Upper lobe of left lung (tissue), 4 donors: ENCODE measurements around the gene ARHGEF39.

Experiments used
- POLR2A ChIP-seq, 4 donors: fragments of 450-650 bp; IDR thresholded peaks; one replicate each; pipeline ENCODE4 v1.5.1; 2016 to 2017; ENCODE audit warnings: antibody characterized with exemption in 4 of 4, mild to moderate bottlenecking in 2 of 4
- POLR2AphosphoS5 ChIP-seq, 2 donors: sonication (generic); formaldehyde crosslinking; IDR thresholded peaks; one replicate each; pipeline ENCODE4 v1.5.1; 2017; ENCODE audit warnings: antibody characterized with exemption in 2 of 2
- TF ChIP-seq, protein P1 (sequence below), 6 experiments: fragments of 450-650 bp in 4 of 6; fragments of 200-600 bp in 2 of 6; sonication (generic) in 2 of 6; IDR thresholded peaks; one replicate each; pipeline ENCODE4 v1.5.1; 2016 to 2019; ENCODE audit warnings: antibody characterized with exemption in 6 of 6

DNA sequence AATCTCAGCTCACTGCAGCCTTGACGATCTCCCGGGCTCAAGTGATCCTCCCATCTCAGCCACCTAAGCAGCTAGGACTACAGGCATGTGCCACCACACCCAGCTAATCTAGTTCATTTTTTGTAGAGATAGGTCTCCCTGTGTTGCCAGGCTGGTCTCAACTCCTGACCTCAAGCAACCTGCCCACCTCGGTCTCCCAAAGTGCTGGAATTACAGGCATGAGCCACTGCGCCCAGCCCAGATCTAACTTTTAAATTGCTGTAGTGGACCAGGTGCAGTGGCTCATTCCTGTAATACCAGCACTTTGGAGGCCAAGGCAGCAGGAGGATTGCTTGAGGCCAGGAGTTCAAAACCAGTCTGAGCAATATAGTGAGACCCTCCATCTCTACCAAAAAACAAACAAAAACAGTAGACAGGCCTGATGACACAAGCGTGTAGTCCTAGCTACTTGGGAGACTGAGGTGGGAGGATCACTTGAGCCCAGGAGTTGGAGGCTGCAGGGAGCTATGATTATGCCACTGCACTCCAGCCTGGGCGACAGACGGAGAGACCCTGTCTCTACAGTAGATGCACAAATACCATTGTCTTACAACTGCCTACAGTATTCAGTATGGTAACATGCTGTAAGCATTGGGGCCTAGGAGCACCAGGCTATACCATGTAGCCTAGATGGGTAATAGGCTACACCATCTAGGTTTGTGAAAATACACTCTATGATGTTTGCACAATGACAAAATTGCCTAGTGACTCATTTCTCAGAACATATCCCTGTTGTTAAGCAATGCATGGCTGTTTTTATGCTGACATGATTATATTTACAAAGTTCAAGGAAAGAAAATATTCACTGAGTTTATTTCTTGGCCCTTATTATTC lies 12.8 kb downstream of the ARHGEF39 start:
- TF ChIP-seq, protein P1, sequence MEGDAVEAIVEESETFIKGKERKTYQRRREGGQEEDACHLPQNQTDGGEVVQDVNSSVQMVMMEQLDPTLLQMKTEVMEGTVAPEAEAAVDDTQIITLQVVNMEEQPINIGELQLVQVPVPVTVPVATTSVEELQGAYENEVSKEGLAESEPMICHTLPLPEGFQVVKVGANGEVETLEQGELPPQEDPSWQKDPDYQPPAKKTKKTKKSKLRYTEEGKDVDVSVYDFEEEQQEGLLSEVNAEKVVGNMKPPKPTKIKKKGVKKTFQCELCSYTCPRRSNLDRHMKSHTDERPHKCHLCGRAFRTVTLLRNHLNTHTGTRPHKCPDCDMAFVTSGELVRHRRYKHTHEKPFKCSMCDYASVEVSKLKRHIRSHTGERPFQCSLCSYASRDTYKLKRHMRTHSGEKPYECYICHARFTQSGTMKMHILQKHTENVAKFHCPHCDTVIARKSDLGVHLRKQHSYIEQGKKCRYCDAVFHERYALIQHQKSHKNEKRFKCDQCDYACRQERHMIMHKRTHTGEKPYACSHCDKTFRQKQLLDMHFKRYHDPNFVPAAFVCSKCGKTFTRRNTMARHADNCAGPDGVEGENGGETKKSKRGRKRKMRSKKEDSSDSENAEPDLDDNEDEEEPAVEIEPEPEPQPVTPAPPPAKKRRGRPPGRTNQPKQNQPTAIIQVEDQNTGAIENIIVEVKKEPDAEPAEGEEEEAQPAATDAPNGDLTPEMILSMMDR (IDR thresholded peaks at IDR 0.05): no peak
- no peak for TF ChIP-seq POLR2A (IDR thresholded peaks at IDR 0.05)
- peak in 1 of 2 donors; percentile 59 for TF ChIP-seq POLR2AphosphoS5 (IDR thresholded peaks at IDR 0.05)
